HCT116 (cell line): ENCODE data around the gene ANAPC4. TPM values are rescaled to one million over a fixed set of nuclear protein-coding genes. Genes with fewer than 3 reads are reported as not detected.

Experiments used
- ATAC-seq: fragments of 200-7000 bp; cut with Tn5 transposase; 2 replicates; pipeline ENCODE4 v1.9.1; 2020; ENCODE audit warnings: mild to moderate bottlenecking, moderate library complexity
- BruUV-seq: library from RNA; stranded (reverse); fragments of 400-500 nt; replicated peaks from 2 replicates; lab custom pipeline; 2021; lab: Mats Ljungman, UMichigan
- CTCF ChIA-PET: fragments of 300-600 bp; sonication (Branson Sonifier 250); formaldehyde crosslinking; loops from one replicate; lab custom pipeline; 2021; ENCODE audit warnings: antibody characterized with exemption; lab: Charles Lee
- POLR2A ChIA-PET: fragments of 300-600, 350-600 bp; sonication (Branson Sonifier 250); formaldehyde crosslinking; loops from one replicate; lab custom pipeline; 2021; ENCODE audit warnings: antibody characterized with exemption; lab: Charles Lee
- RAD21 ChIA-PET, 2 experiments: fragments of 300-600 bp; sonication (Branson Sonifier 250); formaldehyde crosslinking; loops; one replicate each; lab custom pipeline; 2023; ENCODE audit warnings: low total read pairs in 2 of 2; ENCODE audit not compliant: uncharacterized antibody in 2 of 2, unreplicated experiment in 2 of 2, low non-redundant PET in 1 of 2; lab: Charles Lee
- DNase-seq: peaks from one replicate; pipeline ENCODE4 v3.0.0-alpha.2; 2010; ENCODE audit warnings: low read depth, low spot score
- H2AFZ ChIP-seq: fragments of 200-600 bp; shearing (Covaris generic), sonication (generic); 2 replicates; pipeline ENCODE4 v1.6.1; 2017; ENCODE audit warnings: low read depth, mixed run types, mixed read lengths, antibody characterized with exemption, low read length; ENCODE audit not compliant: poor library complexity, severe bottlenecking
- H3K27ac ChIP-seq: 2 replicates; pipeline ENCODE4 v1.5.1; 2012; ENCODE audit warnings: low read depth, low read length
- H3K27me3 ChIP-seq: fragments of 200-600 bp; sonication (generic); 2 replicates; pipeline ENCODE4 v1.6.1; 2016; ENCODE audit warnings: mixed run types, low read length, mixed read lengths; ENCODE audit not compliant: insufficient read depth
- H3K36me3 ChIP-seq, 2 experiments: fragments of 200-500 bp in 1 of 2; fragments of 200-600 bp in 1 of 2; sonication (Bioruptor generic) in 1 of 2; sonication (generic) in 1 of 2; 2 replicates each; pipeline versions ENCODE4 v1.5.1 to v1.6.1; 2014 to 2016; ENCODE audit warnings: low read length in 2 of 2, inconsistent platforms in 1 of 2, mixed read lengths in 1 of 2, mixed run types in 1 of 2; ENCODE audit not compliant: insufficient read depth in 2 of 2, control insufficient read depth in 1 of 2
- H3K4me1 ChIP-seq, 2 experiments: fragments of 200-600 bp in 1 of 2; sonication (generic) in 1 of 2; 2 replicates each; pipeline versions ENCODE4 v1.5.1 to v1.6.1; 2012 to 2017; ENCODE audit warnings: low read length in 2 of 2, inconsistent platforms in 1 of 2, mild to moderate bottlenecking in 1 of 2, mixed read lengths in 1 of 2, mixed run types in 1 of 2, moderate library complexity in 1 of 2; ENCODE audit not compliant: insufficient read depth in 2 of 2, control insufficient read depth in 1 of 2
- H3K4me2 ChIP-seq: fragments of 200-600 bp; sonication (generic); 2 replicates; pipeline ENCODE4 v1.6.1; 2017; ENCODE audit warnings: mixed run types, low read length, mixed read lengths
- H3K4me3 ChIP-seq, 2 experiments: fragments of 200-600 bp in 1 of 2; sonication (generic) in 1 of 2; replicated peaks in 1 of 2; 2 replicates each; pipeline ENCODE4 v1.5.1; 2011 to 2016; ENCODE audit warnings: low read length in 2 of 2, control low read depth in 1 of 2, low read depth in 1 of 2, mild to moderate bottlenecking in 1 of 2, mixed read lengths in 1 of 2, mixed run types in 1 of 2
- H3K79me2 ChIP-seq: fragments of 200-600 bp; sonication (generic); 2 replicates; pipeline ENCODE4 v1.6.1; 2017; ENCODE audit warnings: mild to moderate bottlenecking, mixed run types, low read length, moderate library complexity, mixed read lengths; ENCODE audit not compliant: insufficient read depth
- H3K9ac ChIP-seq: fragments of 200-600 bp; sonication (generic); 2 replicates; pipeline ENCODE4 v1.6.1; 2016; ENCODE audit warnings: low read length, mixed read lengths
- H3K9me2 ChIP-seq: fragments of 200-600 bp; sonication (generic), shearing (Covaris generic); 2 replicates; pipeline ENCODE4 v1.6.1; 2017; ENCODE audit warnings: mixed run types, mild to moderate bottlenecking, moderate library complexity; ENCODE audit not compliant: insufficient read depth
- H3K9me3 ChIP-seq, 2 experiments: fragments of 200-500 bp in 1 of 2; fragments of 200-600 bp in 1 of 2; sonication (Bioruptor generic) in 1 of 2; sonication (generic) in 1 of 2; 2 replicates each; pipeline ENCODE4 v1.6.1; 2014 to 2017; ENCODE audit warnings: low read length in 2 of 2, mixed read lengths in 2 of 2, inconsistent platforms in 1 of 2, low read depth in 1 of 2, mild to moderate bottlenecking in 1 of 2, mixed run types in 1 of 2, moderate library complexity in 1 of 2; ENCODE audit not compliant: control insufficient read depth in 1 of 2, insufficient read depth in 1 of 2
- H4K20me1 ChIP-seq: fragments of 200-600 bp; sonication (generic), shearing (Covaris generic); 2 replicates; pipeline ENCODE4 v1.6.1; 2017; ENCODE audit warnings: mixed run types, mild to moderate bottlenecking, moderate library complexity; ENCODE audit not compliant: insufficient read depth
- CEBPB ChIP-seq: IDR thresholded peaks from 2 replicates; pipeline ENCODE4 v1.6.1; 2012; ENCODE audit warnings: low read depth
- CTCF ChIP-seq, 3 experiments: fragments of 200-600 bp in 1 of 3; sonication (generic) in 1 of 3; IDR thresholded peaks in 2 of 3; conservative IDR thresholded peaks in 1 of 3; 2 replicates each; pipeline ENCODE4 v1.5.1; 2012 to 2017; ENCODE audit warnings: low read depth in 2 of 3, low read length in 2 of 3, antibody characterized with exemption in 1 of 3, borderline replicate concordance in 1 of 3, control low read depth in 1 of 3, mild to moderate bottlenecking in 1 of 3, mixed read lengths in 1 of 3, mixed run types in 1 of 3, moderate library complexity in 1 of 3; ENCODE audit not compliant: insufficient read depth in 1 of 3
- EZH2phosphoT487 ChIP-seq: fragments of 200-600 bp; IDR thresholded peaks from 2 replicates; pipeline ENCODE4 v1.6.1; 2018; ENCODE audit warnings: antibody characterized with exemption, borderline replicate concordance
- POLR2A ChIP-seq: IDR thresholded peaks from 2 replicates; pipeline ENCODE4 v1.7.0; 2011; ENCODE audit warnings: borderline replicate concordance; ENCODE audit not compliant: insufficient read depth, insufficient read length; ENCODE audit errors: extremely low read depth
- RAD21 ChIP-seq: IDR thresholded peaks from 2 replicates; pipeline ENCODE4 v1.6.1; 2012; ENCODE audit warnings: low read depth, mild to moderate bottlenecking
- REST ChIP-seq: IDR thresholded peaks from 2 replicates; pipeline ENCODE4 v1.6.1; 2012; ENCODE audit warnings: low read depth
- SP1 ChIP-seq: IDR thresholded peaks from 2 replicates; pipeline ENCODE4 v1.6.1; 2012; ENCODE audit warnings: low read depth
- SRF ChIP-seq: IDR thresholded peaks from 2 replicates; pipeline ENCODE4 v1.6.1; 2012; ENCODE audit warnings: low read depth
- ZFX ChIP-seq: fragments of 450-650 bp; IDR thresholded peaks from 2 replicates; pipeline ENCODE4 v1.6.1; 2017
- ZNF274 ChIP-seq: fragments of 200-500 bp; sonication (Bioruptor generic); IDR thresholded peaks from 2 replicates; pipeline ENCODE4 v1.6.1; 2014; ENCODE audit warnings: mild to moderate bottlenecking, low read depth, low read length, inconsistent platforms
- intact Hi-C: fragments of 100-400 bp; cut with micrococcal nuclease; formaldehyde crosslinking; loops from 2 replicates; pipeline ENCODE4 v1.10.0; 2022
- total RNA-seq: library from RNA; stranded (reverse); gene quantifications from one replicate; pipeline ENCODE4 v1.2.1, GENCODE V29; 2021; ENCODE audit not compliant: unreplicated experiment

Gene ANAPC4
- total RNA-seq, 1 experiment from 2014 or later: 29.2 TPM

- Histone ChIP-seq H3K27me3 (no peaks in the 10 kb centered on the region), H3K9ac (no peak overlapping the region), H3K4me3 (no peak overlapping the region), H3K27ac (no peak overlapping the region), H3K9me3 (no peaks in the 10 kb centered on the region), H3K4me1 (no peaks in the 10 kb centered on the region), H3K36me3 (no peaks in the 10 kb centered on the region), H3K79me2 (no peaks in the 10 kb centered on the region), H4K20me1 (no peaks in the 10 kb centered on the region), H3K4me2 (no peak overlapping the region), H3K9me2 (no peaks in the 10 kb centered on the region), H2AFZ (no peak overlapping the region)
- ChIA-PET CTCF (no interaction called here), RAD21 (no interaction called here), POLR2A (no interaction called here)
- DNase-seq (no peak), ATAC-seq (no peak)
- BruUV-seq: no TSS peak
- TF ChIP-seq POLR2A (no peak), ZFX (no peak), REST (no peak), EZH2phosphoT487 (no peak), CTCF (IDR thresholded peaks at IDR 0.05 in 2 of 3, conservative IDR thresholded peaks at IDR 0.05 in 1 of 3; ENCODE audit: borderline replicate concordance in 1 of 3, insufficient read depth in 1 of 3, low read depth in 2 of 3, low read length in 2 of 3) (no peak), RAD21 (no peak), SP1 (no peak), CEBPB (no peak), ZNF274 (no peak), SRF (no peak)
- intact Hi-C loops: no loop called here
These were observed 47.6 kb downstream of the ANAPC4 start for GRCh38 chr4:25424539-25425228.
